ENCODE results near the gene PUS3. TPM values are rescaled to one million over a fixed set of nuclear protein-coding genes. Genes with fewer than 3 reads are reported as not detected.

The PUS3 gene
- total RNA-seq, 2 experiments from 2014 or later, result 8.6 to 10.2 TPM

- Histone ChIP-seq H3K36me3 (ENCODE audit: insufficient read depth, low read length) (no peaks in the 10 kb centered on the region), H3K4me3 (ENCODE audit: low read depth, low read length, poor library complexity, severe bottlenecking) (no peak overlapping the region), H3K79me2 (ENCODE audit: insufficient read depth, low read depth, low read length) (no peaks in the 10 kb centered on the region), H4K20me1 (ENCODE audit: insufficient read depth, low read length) (no peaks in the 10 kb centered on the region), H3K9me3 (ENCODE audit: low read length) (no peaks in the 10 kb centered on the region), H3K27ac (ENCODE audit: low read depth, low read length, poor library complexity, severe bottlenecking) (no peak overlapping the region), H3K4me1 (ENCODE audit: insufficient read depth, low read length, poor library complexity, severe bottlenecking) (no peaks in the 10 kb centered on the region), H2AFZ (ENCODE audit: low read length) (no peak overlapping the region), H3K9me2 (ENCODE audit: insufficient read depth, low read length) (no peaks in the 10 kb centered on the region), H3K4me2 (ENCODE audit: low read length) (no peak overlapping the region)
- no peak for DNase-seq (ENCODE audit: low spot score)
- BruUV-seq (replicated peaks), result no TSS peak
- ChIA-PET CTCF (ENCODE audit: unreplicated experiment) (no interaction called here), POLR2A (interaction anchor here (0.7 kb wide), 1 partner anchor 132 kb away, joined by 4 read pairs; no protein-coding TSS in a partner anchor)
- TF ChIP-seq EZH2phosphoT487 (IDR thresholded peaks at IDR 0.05; ENCODE audit: borderline replicate concordance, low read depth, low read length), result no peak
- intact Hi-C loops (cut with micrococcal nuclease; ENCODE audit: unreplicated experiment), result no loop called here
Observed at GRCh38 chr11:125946712-125947418, 43.9 kb upstream of the PUS3 start.

GRCh38 chr11:125945797-125946520, 43.0 kb upstream of the PUS3 start, which contains the start of gene VSIG10L2:
Gene VSIG10L2, plus strand, starts transcription at chr11:125946044. Its CDS starts 12 bp downstream, at chr11:125946056.
- Histone ChIP-seq H3K4me1 (ENCODE audit: insufficient read depth, low read length, poor library complexity, severe bottlenecking) (no peaks in the 10 kb centered on the region), H3K27ac (ENCODE audit: low read depth, low read length, poor library complexity, severe bottlenecking) (no peak within 1 kb of the TSS), H3K4me2 (ENCODE audit: low read length) (no peak within 1 kb of the TSS), H2AFZ (ENCODE audit: low read length) (no peak within 1 kb of the TSS), H3K79me2 (ENCODE audit: insufficient read depth, low read depth, low read length) (no peaks in the 10 kb centered on the region), H3K9me2 (ENCODE audit: insufficient read depth, low read length) (no peaks in the 10 kb centered on the region), H3K4me3 (ENCODE audit: low read depth, low read length, poor library complexity, severe bottlenecking) (no peak within 1 kb of the TSS), H3K36me3 (ENCODE audit: insufficient read depth, low read length) (no peaks in the 10 kb centered on the region), H3K9me3 (ENCODE audit: low read length) (no peaks in the 10 kb centered on the region), H4K20me1 (ENCODE audit: insufficient read depth, low read length) (no peaks in the 10 kb centered on the region)
- intact Hi-C loops (cut with micrococcal nuclease; ENCODE audit: unreplicated experiment), result no loop called here
- POLR2A ChIA-PET, result interaction anchor here (0.7 to 0.8 kb wide), 2 partner anchors 129 to 131 kb away, joined by 4 to 5 read pairs; no protein-coding TSS in a partner anchor
- TF ChIP-seq, protein P1, sequence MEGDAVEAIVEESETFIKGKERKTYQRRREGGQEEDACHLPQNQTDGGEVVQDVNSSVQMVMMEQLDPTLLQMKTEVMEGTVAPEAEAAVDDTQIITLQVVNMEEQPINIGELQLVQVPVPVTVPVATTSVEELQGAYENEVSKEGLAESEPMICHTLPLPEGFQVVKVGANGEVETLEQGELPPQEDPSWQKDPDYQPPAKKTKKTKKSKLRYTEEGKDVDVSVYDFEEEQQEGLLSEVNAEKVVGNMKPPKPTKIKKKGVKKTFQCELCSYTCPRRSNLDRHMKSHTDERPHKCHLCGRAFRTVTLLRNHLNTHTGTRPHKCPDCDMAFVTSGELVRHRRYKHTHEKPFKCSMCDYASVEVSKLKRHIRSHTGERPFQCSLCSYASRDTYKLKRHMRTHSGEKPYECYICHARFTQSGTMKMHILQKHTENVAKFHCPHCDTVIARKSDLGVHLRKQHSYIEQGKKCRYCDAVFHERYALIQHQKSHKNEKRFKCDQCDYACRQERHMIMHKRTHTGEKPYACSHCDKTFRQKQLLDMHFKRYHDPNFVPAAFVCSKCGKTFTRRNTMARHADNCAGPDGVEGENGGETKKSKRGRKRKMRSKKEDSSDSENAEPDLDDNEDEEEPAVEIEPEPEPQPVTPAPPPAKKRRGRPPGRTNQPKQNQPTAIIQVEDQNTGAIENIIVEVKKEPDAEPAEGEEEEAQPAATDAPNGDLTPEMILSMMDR (conservative IDR thresholded peaks at IDR 0.05; ENCODE audit: low read length), result no peak
- TF ChIP-seq EZH2phosphoT487 (IDR thresholded peaks at IDR 0.05; ENCODE audit: borderline replicate concordance, low read depth, low read length), result no peak
- DNase-seq (ENCODE audit: low spot score), result no peak
- CTCF ChIA-PET (ENCODE audit: unreplicated experiment), result no interaction called here
- BruUV-seq (replicated peaks), result no TSS peak

GRCh38 chr11:125945011-125945796, 42.2 kb upstream of the PUS3 start:
- no peak overlapping the region for H3K4me3 ChIP-seq (ENCODE audit: low read depth, low read length, poor library complexity, severe bottlenecking)
- H4K20me1 ChIP-seq (ENCODE audit: insufficient read depth, low read length), result no peaks in the 10 kb centered on the region
- BruUV-seq (replicated peaks), result no TSS peak
- CTCF ChIA-PET (ENCODE audit: unreplicated experiment), result no interaction called here
- intact Hi-C loops (cut with micrococcal nuclease; ENCODE audit: unreplicated experiment), result no loop called here
- H3K4me2 ChIP-seq (ENCODE audit: low read length), result no peak overlapping the region
- TF ChIP-seq EZH2phosphoT487 (IDR thresholded peaks at IDR 0.05; ENCODE audit: borderline replicate concordance, low read depth, low read length), result no peak
- TF ChIP-seq, protein P1 (conservative IDR thresholded peaks at IDR 0.05; ENCODE audit: low read length), result no peak
- H3K36me3 ChIP-seq (ENCODE audit: insufficient read depth, low read length), result no peaks in the 10 kb centered on the region
- DNase-seq (ENCODE audit: low spot score), result no peak
- H3K9me2 ChIP-seq (ENCODE audit: insufficient read depth, low read length), result no peaks in the 10 kb centered on the region
- H3K79me2 ChIP-seq (ENCODE audit: insufficient read depth, low read depth, low read length), result no peaks in the 10 kb centered on the region
- POLR2A ChIA-PET, result interaction anchor here (0.8 kb wide), 1 partner anchor 130 kb away, joined by 5 read pairs; no protein-coding TSS in a partner anchor
- no peaks in the 10 kb centered on the region for H3K4me1 ChIP-seq (ENCODE audit: insufficient read depth, low read length, poor library complexity, severe bottlenecking)
- no peak overlapping the region for H2AFZ ChIP-seq (ENCODE audit: low read length)
- H3K9me3 ChIP-seq (ENCODE audit: low read length), result no peaks in the 10 kb centered on the region
- H3K27ac ChIP-seq (ENCODE audit: low read depth, low read length, poor library complexity, severe bottlenecking), result no peak overlapping the region

Measured in OCI-LY7 (cell line).